ENCODE measurements around the gene DCLK1.

DCLK1 gene

GRCh38 chr13:36160297-36160696 is 29.1 kb upstream of the DCLK1 start:
- TF ChIP-seq CTCF (IDR thresholded peaks at IDR 0.05) = no peak

GRCh38 chr13:36158611-36159010 is 27.4 kb upstream of the DCLK1 start:
- no peak for TF ChIP-seq CTCF (IDR thresholded peaks at IDR 0.05)

GRCh38 chr13:36157480-36157879 is 26.3 kb upstream of the DCLK1 start:
- no peak for TF ChIP-seq CTCF (IDR thresholded peaks at IDR 0.05)

- no peak for TF ChIP-seq CTCF (IDR thresholded peaks at IDR 0.05)
Measured at GRCh38 chr13:36154567-36155291, 23.5 kb upstream of the DCLK1 start.

- TF ChIP-seq CTCF (IDR thresholded peaks at IDR 0.05) = no peak
Measured at GRCh38 chr13:36151591-36151990, 20.4 kb upstream of the DCLK1 start.

GRCh38 chr13:36148446-36148845 is 17.3 kb upstream of the DCLK1 start:
- TF ChIP-seq CTCF (IDR thresholded peaks at IDR 0.05) = no peak

- TF ChIP-seq CTCF (IDR thresholded peaks at IDR 0.05) = no peak
Measured at GRCh38 chr13:36147330-36147729, 16.1 kb upstream of the DCLK1 start.
